GM04503 (cell line): ENCODE measurements around the gene TPD52L1.

Source experiments
- DNase-seq: peaks from one replicate; pipeline ENCODE4 v3.0.0-alpha.2; 2012; ENCODE audit warnings: low read depth

Gene TPD52L1

GRCh38 chr6:125211352-125211751, 57.8 kb downstream of the TPD52L1 start:
- DNase-seq, result no peak

GRCh38 chr6:125212377-125212776, 58.8 kb downstream of the TPD52L1 start:
- no peak for DNase-seq

- no peak for DNase-seq
Observed at GRCh38 chr6:125213939-125214338, 60.4 kb downstream of the TPD52L1 start.

GRCh38 chr6:125215252-125215819, 61.8 kb downstream of the TPD52L1 start:
- no peak for DNase-seq

DNA sequence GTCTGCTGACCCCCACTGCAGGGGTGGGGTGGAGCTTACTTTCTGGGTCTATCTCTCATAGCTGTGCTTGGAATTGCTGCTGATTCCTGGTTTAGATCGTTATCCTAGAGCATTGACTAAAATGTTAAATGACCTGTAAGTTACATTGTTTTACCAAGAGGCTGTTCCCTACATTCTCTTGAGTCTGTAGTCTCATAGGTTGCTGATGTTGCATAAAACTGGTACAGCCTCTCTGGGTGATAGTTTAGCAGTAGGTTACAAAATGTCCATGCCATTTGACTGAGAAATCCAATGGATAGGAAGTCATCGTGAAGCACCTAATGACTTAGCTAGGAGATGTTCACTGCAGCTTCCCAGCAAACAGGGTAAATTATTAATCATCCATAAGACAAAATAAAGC, 62.4 kb downstream of the TPD52L1 start:
- DNase-seq, result no peak

DNA sequence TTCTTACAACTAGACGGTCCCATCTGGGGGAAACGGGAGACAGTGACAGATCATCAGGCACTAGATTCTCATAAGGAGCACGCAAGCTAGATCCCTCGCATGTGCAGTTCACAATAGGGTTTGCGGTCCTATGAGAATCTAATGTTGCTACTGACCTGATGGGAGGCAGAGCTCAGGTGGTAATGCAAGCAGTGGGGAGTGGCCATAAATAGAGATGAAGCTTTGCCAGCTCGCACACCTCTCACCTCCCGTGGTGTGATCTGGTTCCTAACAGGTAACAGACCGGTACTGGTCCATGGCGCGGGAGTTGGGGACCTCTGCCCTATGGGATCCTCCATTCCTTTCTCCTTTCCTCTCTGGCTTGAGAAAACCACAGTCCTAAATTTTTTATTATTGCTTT, 63.8 kb downstream of the TPD52L1 start:
- DNase-seq, result no peak

GRCh38 chr6:125217992-125218391, 64.4 kb downstream of the TPD52L1 start:
- no peak for DNase-seq

DNA sequence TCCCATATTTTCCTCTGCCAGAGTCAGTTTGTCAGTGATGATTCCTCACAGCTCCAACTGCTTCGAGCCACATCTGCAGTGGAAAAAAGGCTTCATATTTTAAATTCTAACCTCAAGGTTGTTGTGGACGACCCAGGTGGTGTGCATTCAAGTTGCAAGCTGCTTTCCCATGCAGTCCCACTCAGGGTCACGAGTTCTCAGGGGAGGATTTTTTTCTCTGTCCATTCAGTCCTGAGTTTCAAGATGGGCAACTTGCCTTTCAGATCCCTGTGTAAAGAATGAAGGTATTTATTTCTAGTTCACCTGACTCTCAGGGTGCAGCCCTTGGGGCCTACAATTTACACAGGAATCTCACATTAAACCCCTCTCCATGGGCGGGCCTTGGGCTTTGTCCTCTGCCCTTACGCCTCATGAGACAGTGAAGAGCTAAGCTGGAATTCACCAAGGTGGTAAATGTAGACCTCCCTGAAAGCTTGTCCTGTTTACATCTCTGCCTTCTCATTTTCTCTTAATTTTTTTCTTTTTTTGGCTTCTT, 65.9 kb downstream of the TPD52L1 start:
- DNase-seq, result no peak

- no peak for DNase-seq
Observed at GRCh38 chr6:125220712-125221111, 67.1 kb downstream of the TPD52L1 start.

DNA sequence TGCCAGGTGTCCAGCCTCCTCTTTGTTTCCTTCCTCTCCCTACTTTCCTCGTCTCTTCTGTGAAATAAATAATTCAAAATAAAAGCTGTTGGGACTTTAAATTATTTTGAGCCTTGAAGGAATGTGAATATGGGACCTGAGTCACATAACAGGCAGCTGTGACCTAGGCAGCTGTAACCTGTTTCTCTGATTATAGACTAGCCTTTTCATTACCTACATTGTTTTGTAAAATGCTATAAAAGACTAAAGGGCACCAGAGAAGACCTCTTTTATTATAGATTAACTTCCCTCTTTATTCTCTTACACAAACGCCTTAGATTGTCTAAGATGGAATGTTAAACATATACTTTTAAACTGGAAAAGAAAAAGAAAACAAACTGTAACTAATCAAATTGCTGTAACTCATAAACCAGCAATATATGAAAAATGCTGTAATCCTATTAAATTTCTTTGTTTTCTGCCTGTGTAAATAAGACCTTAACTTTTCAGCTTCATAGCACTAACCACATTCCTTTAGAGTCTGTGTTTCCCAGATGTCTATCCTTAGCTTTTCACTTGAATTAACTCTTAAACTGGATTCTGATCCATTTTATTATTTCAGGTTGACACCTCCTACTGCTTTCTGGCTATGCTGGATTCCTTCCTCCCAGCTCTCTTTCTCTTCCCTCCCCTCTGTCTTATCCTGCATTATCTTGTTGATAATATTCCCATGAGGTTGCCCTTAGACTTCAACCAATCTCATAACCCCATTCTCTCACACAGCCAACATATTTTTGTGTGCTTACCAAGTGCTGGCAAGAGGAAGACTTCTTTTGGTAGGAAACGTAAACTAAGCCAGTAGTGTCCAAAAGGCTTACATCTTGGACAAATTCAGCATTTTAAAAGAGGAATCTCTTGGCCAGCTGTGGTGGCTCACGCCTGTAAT, 69.2 kb downstream of the TPD52L1 start:
- no peak for DNase-seq

GRCh38 chr6:125224231-125224861, 70.8 kb downstream of the TPD52L1 start:
- no peak for DNase-seq

DNA sequence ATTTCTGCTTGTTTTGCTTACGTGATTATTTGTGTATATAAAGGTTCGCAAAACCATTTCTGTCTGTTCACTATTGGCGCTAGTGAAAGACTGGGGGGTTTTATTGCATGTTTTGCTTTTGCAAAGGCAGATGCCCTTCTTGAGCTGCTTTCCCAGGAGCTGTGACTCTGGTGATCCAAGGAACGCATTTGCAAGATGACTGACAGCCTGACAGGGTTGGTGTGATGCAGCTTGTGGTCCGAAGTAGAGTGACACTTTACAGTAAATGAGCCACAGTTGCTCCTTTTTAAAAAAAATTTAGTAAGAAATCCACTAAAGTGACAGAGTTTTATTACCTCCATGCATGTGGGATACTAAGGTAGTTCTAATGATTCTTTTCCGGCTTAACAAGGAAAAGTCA, 73.7 kb downstream of the TPD52L1 start:
- no peak for DNase-seq

- no peak for DNase-seq
Observed at GRCh38 chr6:125228981-125229479, 75.5 kb downstream of the TPD52L1 start.

DNA sequence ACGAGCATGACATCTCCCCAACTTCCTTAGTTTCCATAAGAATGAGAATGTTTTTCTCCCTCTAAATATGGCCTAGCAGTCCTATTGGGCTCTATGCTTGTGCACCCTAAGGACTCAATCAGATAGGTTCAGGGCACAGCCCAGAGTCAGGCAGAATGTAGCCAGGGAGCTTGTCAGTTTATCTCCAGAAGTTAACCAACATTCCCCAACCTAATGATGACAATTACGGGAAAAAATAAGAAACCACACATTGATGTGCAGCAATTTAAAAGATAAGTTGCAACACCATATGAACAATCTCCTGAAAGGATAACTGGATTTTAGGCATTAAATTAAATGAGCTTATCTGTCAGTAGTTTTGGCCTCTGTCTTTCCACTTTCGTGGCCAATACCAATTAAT, 77.1 kb downstream of the TPD52L1 start:
- DNase-seq, result no peak

DNA sequence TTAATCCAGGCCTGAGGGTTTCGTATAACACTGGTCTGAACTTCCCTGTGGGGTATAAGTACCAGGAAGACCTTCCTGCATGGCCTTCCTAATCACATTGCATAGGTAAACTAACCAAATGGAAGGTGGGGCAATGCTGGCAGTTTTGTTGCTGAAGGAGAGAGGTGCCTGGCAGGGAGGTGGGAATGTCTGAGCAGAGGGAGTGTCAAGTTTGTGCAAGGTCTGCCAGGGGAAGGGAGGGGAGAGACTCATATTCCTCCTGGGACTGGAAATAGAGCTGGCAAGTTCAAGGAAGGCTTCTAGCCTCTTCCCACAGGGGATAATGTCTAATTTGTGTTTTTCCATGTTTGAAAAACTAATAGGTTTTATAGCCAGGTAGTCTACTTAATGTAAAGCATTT, 77.6 kb downstream of the TPD52L1 start:
- no peak for DNase-seq

- no peak for DNase-seq
Observed at GRCh38 chr6:125231574-125232343, 78.2 kb downstream of the TPD52L1 start.

GRCh38 chr6:125232466-125232865, 78.9 kb downstream of the TPD52L1 start:
- peak; percentile 64 for DNase-seq

GRCh38 chr6:125233202-125233601, 79.6 kb downstream of the TPD52L1 start:
- no peak for DNase-seq

DNA sequence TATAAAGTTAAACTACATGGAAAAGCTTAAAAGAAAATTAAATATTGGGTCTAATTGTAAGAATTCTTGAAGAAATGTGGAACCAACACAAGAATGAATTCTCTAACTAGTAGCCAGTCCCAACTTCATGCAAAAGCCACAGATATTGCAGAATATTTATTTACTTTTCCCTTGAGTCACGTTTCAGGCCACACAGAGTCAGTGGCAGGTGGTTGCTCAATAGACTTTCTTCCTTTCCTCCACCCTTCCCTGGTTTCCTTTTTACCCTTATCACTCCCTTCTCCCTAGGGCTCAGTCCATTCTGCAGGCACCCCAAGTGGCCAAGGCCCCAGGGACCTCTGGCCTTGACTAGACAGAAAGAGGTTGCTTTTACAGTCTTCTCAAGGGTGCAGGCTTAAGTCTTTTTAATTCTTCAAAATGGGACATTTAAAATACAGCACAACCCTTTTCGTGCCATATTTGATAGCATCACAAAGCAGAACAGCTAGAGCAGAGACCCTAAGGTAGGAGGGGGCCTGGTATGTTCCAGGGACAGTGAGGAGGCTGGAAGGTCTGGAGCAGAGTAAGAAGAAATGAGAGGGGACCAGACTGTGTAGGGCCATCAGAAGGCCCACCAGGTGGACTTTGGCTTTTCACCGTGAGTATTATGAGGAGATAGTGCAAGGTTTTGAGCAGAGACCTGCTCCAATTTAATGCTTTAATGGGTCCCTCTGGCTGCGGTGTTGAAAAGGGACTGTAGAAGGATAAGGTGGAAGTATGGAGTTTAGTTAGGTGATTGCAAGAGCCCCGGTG, 83.2 kb downstream of the TPD52L1 start:
- DNase-seq, result no peak

GRCh38 chr6:125237764-125238163, 84.2 kb downstream of the TPD52L1 start:
- DNase-seq, result no peak

DNA sequence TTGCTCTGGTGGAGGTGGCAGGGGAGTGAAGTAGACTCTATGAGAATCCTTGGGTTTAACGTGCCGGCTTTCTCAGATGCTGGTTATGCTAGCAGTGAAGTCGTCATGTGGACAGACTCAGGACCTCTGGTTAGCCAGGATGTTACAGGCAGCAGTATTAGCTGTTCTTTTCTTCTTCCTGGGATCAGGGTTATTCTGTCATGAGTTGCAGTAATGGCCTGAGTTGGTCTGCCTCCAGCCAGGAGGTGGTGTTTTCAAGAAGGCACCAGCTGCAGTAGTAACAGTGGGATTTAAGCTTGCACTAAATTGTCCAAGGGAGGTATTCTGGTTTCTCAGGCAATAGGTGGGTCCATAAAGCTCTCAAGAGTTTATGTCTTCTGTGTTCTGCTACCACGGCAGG, 91.5 kb downstream of the TPD52L1 start:
- DNase-seq, result no peak
